ENCODE measurements around the gene CYP2U1.
"Not testable (repeated sequence)": the region's sequence is repeated elsewhere in the genome, so short reads cannot be mapped to it uniquely, and the experiment has no call there.

The CYP2U1 gene

DNA sequence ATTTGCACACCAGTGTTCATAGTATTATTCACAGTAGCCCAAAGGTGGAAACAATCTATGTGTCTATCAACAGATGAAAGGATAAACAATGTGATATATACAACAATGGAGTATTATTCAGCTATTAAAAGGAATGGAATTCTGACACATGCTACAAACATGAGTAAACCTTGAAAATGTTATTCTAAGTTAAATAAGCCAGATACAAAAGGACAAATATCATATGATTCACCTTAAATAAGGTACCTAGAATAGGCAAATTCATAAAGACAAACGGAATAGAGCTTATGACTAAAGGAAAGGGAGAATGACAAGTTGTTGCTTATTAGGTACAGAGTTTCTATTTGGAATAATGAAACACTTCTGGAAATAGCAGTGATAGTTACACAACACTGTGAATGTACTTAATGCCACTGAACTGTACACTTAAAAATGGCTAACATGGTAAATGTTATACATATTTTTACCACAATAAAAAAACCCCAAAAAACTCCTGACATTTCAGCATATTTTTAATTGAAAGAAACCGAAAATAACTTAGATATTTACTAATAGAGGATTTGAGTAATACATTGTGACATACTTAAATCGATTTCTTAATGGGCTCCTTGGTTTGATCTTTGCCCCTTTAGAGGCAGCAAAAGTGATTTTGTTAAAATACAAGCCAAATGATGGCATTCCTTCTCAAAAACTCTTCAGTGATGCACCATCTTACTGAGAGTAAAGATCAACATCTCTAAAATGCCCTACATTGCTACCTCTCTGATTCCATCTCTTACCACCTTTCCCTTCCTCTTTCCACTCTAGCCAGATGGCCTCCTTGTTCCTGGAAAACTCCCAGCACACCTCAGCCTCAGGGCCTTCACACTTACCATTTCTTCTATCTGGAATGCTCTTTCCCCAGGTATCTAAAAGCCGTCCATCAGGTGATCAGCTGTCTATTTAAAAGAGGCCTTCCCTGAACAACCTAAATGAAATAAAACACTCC is 8.6 kb upstream of the CYP2U1 start:
- peak; percentile 43 for DNase-seq

DNA sequence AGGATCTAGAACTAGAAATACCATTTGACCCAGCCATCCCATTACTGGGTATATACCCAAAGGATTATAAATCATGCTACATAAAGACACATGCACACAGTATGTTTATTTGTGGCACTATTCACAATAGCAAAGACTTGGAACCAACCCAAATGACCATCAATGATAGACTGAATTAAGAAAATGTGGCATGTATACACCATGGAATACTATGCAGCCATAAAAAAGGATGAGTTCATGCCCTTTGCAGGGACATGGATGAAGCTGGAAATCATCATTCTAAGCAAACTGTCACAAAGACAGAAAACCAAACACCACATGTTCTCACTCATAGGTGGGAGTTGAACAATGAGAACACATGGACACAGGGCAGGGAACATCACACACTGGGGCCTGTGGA is 5.6 kb upstream of the CYP2U1 start:
- not testable (repeated sequence) for DNase-seq

DNA sequence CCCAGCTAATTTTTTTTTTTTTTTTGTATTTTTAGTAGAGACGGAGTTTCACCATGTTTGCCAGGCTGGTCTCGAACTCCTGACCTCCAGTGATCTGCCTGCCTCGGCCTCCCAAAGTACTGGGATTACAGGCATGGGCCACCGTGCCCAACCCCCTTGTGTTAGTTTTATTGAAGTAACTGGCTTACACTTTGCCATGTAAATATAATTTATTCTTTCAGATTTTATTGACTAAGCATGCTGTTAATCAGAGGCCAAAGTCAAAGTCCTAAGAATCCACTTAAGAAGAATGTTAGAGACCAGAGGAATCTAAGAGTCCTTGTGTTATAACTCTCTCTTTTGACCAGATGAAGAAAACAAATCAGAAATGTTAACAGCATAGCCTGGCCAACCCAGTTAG is 4.5 kb upstream of the CYP2U1 start:
- not testable (repeated sequence) for DNase-seq

DNA sequence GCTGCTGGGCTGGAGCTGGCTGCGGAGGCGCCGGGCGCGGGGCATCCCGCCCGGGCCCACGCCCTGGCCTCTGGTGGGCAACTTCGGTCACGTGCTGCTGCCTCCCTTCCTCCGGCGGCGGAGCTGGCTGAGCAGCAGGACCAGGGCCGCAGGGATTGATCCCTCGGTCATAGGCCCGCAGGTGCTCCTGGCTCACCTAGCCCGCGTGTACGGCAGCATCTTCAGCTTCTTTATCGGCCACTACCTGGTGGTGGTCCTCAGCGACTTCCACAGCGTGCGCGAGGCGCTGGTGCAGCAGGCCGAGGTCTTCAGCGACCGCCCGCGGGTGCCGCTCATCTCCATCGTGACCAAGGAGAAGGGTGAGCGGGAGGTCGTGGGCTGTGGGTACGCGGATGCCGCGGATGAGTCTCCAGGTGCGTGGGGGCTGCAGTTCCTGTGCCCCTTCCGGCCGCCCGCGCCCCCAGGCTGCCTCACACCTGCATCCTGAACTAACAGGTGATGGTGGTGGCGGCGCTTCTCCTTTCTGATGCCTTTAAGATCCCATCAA is 499 bp downstream of the CYP2U1 start:
- DNase-seq = no peak

DNA sequence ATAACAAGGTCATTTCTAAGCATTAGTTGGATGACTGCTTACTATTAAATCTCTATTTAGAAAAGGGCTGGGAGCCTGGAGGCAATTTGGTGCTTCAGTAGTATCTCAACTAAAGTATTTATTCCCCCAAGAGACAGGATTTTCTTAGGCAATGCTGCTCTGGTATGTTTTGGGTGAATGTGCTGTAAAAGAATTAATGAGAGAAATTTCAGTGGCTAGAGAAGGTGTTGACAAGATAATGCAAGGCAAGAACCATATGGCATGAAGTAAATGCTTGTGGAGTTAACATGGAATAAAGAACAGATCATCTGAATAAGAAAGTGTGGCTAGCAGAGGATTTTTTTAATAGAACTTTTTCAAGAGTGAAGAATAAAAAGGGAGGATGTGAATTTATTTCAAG is 3.9 kb downstream of the CYP2U1 start:
- DNase-seq = no peak

DNA sequence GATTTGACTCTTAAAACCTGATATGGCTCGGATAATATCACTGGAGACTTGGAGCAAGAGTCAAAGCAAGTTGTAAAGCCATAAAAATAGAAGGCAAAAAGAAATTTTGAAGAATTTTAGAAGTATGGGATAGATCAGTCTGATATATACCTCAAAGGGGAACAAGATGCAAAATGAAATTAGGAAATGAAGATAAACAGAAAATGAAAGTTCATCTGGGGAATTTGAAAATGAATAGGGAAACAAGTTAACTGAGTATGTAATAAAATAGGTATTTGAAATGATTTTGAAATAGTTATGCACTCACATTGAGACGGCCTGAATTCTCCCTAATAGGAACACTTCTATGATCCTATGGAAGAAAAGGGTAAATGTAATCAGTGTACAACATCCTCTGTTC is 5.7 kb downstream of the CYP2U1 start:
- peak; percentile 75 for DNase-seq

DNA sequence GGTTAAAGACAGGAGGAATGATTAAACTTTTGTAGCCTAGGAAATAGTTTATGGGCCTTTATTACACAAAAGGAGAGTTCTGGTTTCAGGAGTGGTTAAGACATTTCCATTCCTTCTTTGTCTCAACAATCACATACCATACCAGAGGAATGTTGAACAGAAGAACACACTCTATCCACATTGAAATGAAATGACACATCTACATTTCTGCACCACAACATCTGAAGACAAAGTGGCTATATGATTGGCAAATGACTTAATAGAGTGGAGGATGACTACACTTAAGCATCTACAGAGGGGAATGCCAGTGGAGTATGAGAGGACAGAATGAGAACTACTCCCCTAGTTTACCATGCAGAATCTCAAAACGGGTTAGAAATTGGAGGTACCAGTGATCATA is 8.0 kb downstream of the CYP2U1 start:
- no peak for DNase-seq

DNA sequence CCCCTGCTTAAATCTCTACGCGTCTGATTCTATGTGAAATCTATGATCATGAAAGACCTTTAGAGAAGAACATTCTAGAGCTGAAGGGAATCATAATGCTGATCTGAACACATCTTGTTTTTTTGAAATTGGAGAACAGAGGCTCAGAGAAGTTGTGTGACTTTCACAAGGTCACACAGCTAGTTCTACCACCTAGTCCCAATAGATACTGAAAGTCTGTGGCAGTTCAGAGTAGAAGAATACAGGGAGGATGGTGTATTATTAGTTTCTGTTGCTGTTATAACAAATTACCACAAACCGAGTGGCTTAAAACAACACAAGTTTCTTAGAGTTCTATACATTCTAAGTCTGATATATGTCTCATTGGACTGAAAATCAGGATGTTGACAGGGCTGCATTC is 14.5 kb downstream of the CYP2U1 start:
- DNase-seq = no peak

DNA sequence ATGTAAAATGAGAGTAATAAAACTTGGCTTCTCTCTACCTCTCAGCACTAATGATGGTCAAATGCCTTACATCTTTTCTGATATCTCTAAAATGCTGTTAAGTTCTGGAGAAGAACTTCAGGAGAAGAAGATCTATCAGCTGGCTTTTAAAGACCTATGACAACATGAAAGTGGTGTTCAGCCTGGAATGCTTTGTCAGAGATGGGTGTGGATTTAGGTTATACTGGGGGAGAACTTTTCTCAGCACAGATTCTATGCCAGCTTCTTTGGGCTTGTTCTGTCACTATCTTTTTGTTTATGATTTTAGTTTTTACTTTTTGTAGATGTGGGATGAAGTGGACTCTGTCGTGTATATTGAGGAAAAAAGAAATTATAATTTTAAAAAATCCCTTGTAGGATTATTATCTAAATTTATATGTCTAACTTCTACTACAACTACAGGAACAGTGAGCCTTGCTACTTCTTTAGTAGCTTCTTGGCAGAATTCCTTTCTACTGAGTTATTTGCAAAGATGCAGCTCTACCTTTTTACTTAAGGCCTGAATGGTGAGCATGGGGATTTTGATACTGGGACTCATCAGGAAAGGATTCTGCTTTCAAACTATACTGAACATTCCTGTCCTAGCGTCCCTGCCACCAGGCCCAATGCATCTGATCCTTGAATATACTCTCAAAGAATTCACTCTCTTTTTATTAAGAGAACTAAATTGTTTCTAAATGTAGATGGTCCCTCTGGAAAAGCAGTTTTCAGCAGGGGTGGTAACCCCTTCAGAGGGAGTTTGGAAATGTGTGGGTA is 19.6 kb downstream of the CYP2U1 start:
- DNase-seq = no peak

DNA sequence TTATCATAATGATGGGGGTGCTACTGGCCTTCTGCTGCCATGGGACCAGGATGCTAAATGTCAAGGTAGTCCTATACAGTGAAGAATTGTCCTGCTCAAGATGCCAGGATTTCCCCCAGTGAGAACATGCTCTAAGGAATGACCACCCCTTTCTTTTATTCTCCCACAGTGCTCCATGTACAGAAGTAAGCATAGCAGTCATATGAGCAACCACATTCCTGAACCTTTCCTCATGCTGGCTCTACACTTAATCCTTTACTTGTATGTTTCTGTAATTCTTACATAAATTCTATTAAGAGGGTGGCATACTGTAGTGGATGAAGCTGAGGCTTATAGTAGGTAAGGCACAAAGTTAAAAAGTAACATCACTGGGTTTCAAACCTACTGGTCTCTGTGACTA is 20.2 kb downstream of the CYP2U1 start:
- DNase-seq = no peak

DNA sequence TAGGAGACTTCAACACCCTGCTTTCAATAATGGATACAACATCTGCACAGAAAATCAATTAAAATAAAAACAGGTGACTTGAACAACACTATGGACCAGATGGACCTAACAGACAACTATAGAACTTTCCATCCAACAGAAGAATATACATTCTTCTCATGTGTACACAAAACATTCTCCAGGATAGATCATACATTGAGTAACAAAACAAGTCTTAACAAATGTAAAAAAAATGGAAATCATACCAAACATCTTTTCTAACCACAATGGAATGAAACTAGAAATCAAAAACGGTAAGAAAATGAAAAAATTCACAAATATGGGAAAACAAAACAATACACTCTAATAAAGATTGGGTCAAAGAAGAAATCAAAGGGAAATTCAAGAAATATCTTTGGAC is 24.7 kb downstream of the CYP2U1 start:
- DNase-seq = no peak

DNA sequence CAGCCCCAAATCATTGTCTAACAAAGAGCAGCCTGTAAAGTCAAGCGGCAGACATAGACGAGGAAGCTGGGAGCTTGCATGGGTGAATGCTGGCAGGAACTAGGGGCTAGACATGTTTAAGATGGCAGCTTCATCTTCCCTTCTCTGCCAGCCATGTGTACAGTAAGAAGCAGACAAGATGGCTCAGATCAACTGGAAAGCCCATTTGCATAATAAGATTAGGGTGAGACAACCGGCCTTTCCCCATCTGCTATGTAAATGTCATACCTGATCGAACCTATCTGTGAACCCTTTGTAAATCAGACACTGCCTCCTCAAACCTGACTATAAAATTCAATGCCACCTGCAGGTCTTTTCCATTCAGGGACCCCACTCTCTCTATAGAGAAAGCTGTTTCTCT is 35.6 kb downstream of the CYP2U1 start:
- DNase-seq = no peak

DNA sequence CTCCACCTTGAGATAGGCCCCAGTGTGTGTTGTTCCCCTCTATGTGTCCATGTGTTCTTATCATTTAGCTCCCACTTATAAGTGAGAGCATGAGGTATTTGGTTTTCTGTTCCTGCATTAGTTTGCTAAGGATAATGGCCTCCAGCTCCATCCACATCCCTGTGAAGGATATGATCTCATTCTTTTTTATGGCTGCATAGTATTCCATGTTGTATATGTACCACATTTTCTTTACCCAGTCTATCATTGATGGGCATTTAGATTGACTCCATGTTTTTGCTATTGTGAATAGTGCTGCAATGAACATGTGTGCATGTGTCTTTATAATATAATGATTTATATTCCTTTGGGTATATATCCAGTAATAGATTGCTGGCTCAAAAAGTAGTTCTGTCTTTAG is 36.2 kb downstream of the CYP2U1 start:
- not testable (repeated sequence) for DNase-seq

DNA sequence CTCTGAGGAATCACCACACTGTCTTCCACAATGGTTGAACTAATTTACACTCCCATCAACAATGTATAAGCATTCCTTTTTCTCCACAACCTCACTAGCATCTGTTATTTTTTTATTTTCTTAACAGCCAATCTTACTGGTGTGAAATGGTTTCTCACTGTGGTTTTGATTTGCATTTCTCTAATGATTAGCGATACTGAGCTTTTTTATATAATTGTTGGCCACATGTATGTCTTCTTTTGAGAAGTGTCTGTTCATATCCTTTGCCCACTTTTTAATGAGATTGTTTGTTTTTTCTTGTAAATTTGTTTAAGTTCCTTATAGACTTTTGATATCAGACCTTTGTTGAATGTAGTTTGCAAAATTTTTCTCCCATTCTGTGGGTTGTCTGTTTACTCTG is 36.6 kb downstream of the CYP2U1 start:
- not testable (repeated sequence) for DNase-seq

DNA sequence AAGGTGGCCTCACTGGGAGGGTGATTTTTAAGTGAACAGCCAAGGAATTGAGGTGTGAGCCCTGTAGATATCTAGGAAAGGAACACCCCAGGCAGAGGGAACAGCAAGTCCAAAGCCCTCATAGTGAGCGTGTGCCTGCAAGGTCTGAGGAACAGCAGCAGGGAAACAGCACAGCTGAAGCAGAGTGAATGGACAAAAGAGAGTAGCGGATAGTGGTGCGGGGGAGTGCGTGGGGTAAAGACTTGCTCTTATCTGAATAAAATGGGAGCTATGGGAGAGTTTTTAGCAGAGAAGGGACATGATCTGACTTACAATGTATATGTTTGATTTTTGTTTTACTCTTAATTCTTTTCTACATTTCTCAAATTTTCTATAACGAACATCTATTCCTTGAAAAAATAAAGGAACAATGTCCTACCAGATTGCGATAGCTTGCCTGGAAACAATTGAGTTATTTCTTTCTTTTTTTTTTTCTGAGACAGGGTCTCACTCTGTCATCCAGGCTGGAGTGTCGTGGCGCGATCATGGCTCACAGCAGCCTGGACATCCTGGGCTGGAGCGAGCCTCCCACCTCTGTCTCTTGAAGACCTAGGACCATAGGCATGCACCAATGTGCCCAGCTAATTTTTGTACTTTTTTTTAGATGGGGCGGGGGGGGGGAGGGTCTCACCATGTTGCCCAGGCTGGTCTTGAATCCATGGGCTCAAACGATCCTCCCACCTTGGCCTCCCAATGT is 38.9 kb downstream of the CYP2U1 start:
- no peak for DNase-seq

DNA sequence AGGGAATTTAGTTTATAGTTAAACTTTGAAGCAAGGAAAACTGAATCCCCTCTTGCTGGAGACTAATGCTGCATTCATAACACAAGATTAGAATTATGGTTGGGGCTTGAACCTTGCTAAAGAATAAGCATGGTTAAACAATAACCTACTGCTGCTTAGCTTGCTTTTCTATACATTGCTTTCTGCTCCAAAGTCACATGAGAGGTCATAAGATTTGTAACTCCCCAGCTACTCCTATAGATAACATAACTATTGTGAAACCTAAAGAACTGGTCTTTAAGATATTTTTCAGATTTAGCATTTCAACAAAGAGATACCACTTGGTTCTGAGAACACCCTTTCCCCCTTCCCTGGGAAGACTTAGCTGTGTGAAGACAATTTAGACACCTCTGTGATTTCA is 41.3 kb downstream of the CYP2U1 start:
- no peak for DNase-seq

DNA sequence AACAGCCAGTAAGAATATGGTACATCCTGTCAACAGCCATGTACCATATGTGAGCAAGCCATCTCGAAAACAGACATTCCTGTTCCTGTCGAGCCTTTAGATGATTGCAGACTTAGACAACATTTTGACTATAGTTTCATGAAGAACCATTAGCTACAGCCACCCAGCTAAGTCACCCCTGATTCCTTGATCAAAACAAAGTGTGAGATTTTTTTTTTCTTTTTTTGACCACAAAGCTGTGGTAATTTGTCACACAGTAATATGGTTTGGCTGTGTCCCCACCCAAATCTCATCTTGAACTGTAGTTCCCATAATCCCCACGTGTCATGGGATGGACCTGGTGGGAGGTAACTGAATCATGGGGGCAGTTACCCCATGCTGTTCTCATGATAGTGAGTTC is 43.2 kb downstream of the CYP2U1 start:
- DNase-seq = no peak

DNA sequence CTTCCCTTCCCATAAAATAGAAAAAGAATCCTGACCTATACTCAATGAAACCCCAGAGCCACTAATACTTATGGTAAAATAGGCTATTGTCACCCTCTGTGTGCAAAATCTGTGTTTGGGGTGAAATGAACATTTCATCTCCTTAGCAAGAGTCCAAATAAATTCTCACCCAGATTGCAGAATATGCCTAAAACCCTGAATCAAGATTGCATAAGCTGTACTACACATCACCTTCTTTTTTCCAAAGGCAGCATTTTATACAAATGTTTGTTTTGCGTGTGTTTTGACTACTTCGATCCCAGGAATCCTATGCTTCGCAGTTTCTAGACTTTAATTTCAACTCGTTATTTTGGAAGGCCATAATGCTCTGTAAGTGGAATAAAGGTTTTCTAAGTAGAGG is 46.1 kb downstream of the CYP2U1 start:
- DNase-seq = no peak

DNA sequence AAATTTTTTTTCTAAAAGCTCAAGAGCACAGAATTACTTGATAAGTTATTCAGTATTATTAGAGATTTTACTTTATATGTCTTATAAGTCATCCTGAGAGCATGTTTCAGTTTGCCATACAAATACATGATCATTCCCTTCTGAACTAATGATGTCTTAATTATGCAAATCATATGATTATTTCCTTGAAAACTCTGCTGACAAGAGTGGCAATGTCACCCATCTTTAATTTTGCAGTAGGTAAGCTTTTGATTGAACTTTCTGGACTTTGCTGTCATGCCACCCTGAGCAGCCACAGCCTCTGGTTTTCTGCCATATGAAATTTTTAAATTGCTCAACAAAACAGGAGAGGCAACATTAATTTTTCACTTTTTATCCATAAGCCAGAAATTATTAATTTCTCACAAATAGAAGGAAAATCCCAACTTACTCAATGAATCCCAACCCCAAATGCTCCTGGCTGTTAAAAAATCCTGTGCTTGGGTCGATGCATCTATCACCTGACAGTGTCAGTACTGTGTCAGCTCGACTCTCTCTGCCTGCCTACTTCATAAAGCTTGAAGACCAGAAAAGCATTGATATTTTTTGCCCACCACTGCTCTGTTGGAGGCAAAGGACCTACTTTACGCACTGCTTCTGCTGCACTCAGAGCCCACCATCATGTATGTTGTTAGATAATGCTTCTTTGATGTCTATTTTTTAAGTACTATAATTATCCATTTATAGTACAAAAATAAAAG is 46.8 kb downstream of the CYP2U1 start:
- no peak for DNase-seq

DNA sequence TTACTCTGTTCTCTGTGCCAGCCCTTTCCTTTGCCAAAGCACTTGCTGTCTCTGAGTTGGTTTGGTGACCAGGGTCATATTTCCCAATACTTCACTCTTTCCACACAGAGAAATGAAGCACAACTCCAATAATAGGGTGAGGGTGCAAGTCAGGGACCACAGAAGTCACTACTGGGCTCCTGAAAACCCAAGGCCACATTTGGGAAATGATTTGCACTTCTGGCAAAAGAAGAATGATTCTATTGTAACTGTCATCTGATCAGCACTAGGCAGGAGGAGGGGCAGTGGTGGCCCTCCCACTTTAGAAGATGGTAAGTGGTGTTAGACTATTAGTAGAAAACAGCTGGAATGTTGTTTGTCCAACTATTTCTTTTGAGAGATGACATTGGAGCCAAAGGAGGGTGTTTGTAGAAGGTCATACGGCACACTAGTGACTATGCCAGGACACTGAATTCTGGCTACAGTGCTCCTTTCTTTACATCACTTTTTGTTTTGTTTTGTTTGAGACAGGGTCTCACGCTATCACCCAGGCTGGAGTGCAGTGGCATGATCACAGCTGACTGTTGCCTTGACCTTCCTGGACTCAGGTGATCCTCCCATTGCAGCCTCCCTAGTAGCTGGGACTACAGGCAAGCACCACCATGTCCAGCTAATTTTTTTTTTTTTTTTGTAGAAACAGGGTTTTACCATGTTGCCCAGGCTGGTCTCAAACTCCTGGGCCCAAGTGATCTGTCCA is 47.5 kb downstream of the CYP2U1 start:
- DNase-seq = no peak

Measured in inflammatory macrophage treated with lipopolysaccharide for 4 hours (primary cell).